OCI-LY7 (cell line): ENCODE data around the gene SMIM8. TPM values are rescaled to one million over a fixed set of nuclear protein-coding genes. Genes with fewer than 3 reads are reported as not detected.

Experiments used
- BruUV-seq: library from RNA; stranded (reverse); fragments of 400-500 nt; replicated peaks from 2 replicates; lab custom pipeline; 2021; lab: Mats Ljungman, UMichigan
- CTCF ChIA-PET: fragments of 300-600 bp; sonication (Branson Sonifier 250); formaldehyde crosslinking; loops from one replicate; lab custom pipeline; 2022; ENCODE audit warnings: antibody characterized with exemption; ENCODE audit not compliant: unreplicated experiment; lab: Charles Lee
- POLR2A ChIA-PET: fragments of 300-600 bp; sonication (Branson Sonifier 250); formaldehyde crosslinking; loops from one replicate; lab custom pipeline; 2022; ENCODE audit warnings: antibody characterized with exemption; lab: Charles Lee
- DNase-seq: peaks from one replicate; pipeline ENCODE4 v3.0.0-alpha.2; 2015; ENCODE audit warnings: low spot score
- H2AFZ ChIP-seq: fragments of 200-600 bp; sonication (generic), shearing (Covaris generic); 2 replicates; pipeline ENCODE4 v1.6.1; 2014; ENCODE audit warnings: mild to moderate bottlenecking, antibody characterized with exemption, low read length, moderate library complexity
- H3K27ac ChIP-seq: fragments of 200-600 bp; sonication (generic); 2 replicates; pipeline ENCODE4 v1.5.1; 2014; ENCODE audit warnings: mixed run types, low read depth, mild to moderate bottlenecking, moderate library complexity, low read length, inconsistent platforms; ENCODE audit not compliant: poor library complexity, severe bottlenecking
- H3K36me3 ChIP-seq: fragments of 200-600 bp; sonication (generic); 2 replicates; pipeline ENCODE4 v1.6.1; 2014; ENCODE audit warnings: mild to moderate bottlenecking, antibody characterized with exemption, low read length, moderate library complexity, mixed read lengths; ENCODE audit not compliant: insufficient read depth
- H3K4me1 ChIP-seq: fragments of 200-600 bp; sonication (generic); 2 replicates; pipeline ENCODE4 v1.5.1; 2014; ENCODE audit warnings: mild to moderate bottlenecking, low read length; ENCODE audit not compliant: insufficient read depth, poor library complexity, severe bottlenecking
- H3K4me2 ChIP-seq: fragments of 200-600 bp; sonication (generic); 2 replicates; pipeline ENCODE4 v1.6.1; 2014; ENCODE audit warnings: mild to moderate bottlenecking, low read length
- H3K4me3 ChIP-seq: fragments of 200-600 bp; sonication (generic); 2 replicates; pipeline ENCODE4 v1.5.1; 2014; ENCODE audit warnings: mild to moderate bottlenecking, low read depth, low read length; ENCODE audit not compliant: poor library complexity, severe bottlenecking
- H3K79me2 ChIP-seq: fragments of 200-600 bp; sonication (generic); 2 replicates; pipeline ENCODE4 v1.6.1; 2016; ENCODE audit warnings: low read depth, mild to moderate bottlenecking, low read length, moderate library complexity, mixed read lengths; ENCODE audit not compliant: insufficient read depth
- H3K9me2 ChIP-seq: fragments of 200-600 bp; sonication (generic); 2 replicates; pipeline ENCODE4 v1.6.1; 2016; ENCODE audit warnings: mild to moderate bottlenecking, low read length, mixed read lengths; ENCODE audit not compliant: insufficient read depth
- H3K9me3 ChIP-seq: fragments of 200-600 bp; sonication (generic); 2 replicates; pipeline ENCODE4 v1.6.1; 2014; ENCODE audit warnings: mild to moderate bottlenecking, mixed run types, low read length, mixed read lengths
- H4K20me1 ChIP-seq: fragments of 200-600 bp; sonication (generic); 2 replicates; pipeline ENCODE4 v1.6.1; 2014; ENCODE audit warnings: mild to moderate bottlenecking, antibody characterized with exemption, low read length, moderate library complexity, mixed read lengths; ENCODE audit not compliant: insufficient read depth
- CTCF ChIP-seq: fragments of 200-600 bp; sonication (generic); conservative IDR thresholded peaks from 2 replicates; pipeline ENCODE4 v1.5.1; 2014; ENCODE audit warnings: mild to moderate bottlenecking, antibody characterized with exemption, low read length, moderate library complexity, mixed read lengths
- EZH2phosphoT487 ChIP-seq: fragments of 200-600 bp; sonication (generic); IDR thresholded peaks from 2 replicates; pipeline ENCODE4 v1.6.1; 2018; ENCODE audit warnings: low read depth, borderline replicate concordance, mild to moderate bottlenecking, mixed run types, antibody characterized with exemption, low read length, moderate library complexity, mixed read lengths
- intact Hi-C: fragments of 100-400 bp; cut with micrococcal nuclease; formaldehyde crosslinking; loops from one replicate; pipeline ENCODE4 v1.10.0; 2022; ENCODE audit not compliant: unreplicated experiment
- total RNA-seq, 2 experiments: library from RNA; depleted of rRNA in 1 of 2; stranded (reverse); fragments of >200 nt in 1 of 2; shearing (Covaris generic) in 1 of 2; gene quantifications; 2 replicates each; pipeline ENCODE4 v1.2.3, GENCODE V29; 2014 to 2022

The SMIM8 gene
- total RNA-seq, 2 experiments from 2014 or later: 6.6 to 12.5 TPM

DNA sequence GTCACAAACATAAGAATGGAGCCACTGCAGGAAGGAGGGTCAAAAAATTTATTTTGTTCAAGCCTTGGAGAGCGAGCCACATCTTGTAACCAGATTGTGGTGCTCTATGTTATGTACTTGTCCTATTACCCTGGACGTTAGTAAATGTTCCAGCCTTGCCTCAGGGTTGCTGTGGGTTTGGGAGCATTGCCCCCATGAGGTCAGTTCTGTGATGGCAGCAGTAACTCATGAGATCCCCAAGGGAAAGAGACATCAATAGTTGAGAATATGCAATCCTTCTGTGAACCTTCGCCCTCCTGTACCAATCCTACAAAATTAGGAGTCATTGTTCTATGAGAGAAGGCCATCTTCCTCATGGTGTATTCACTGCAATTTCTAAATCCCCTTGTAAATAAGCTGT, 68.9 kb downstream of the SMIM8 start:
- no peaks in the 10 kb centered on the region for H4K20me1 ChIP-seq
- H2AFZ ChIP-seq: no peak overlapping the region
- H3K36me3 ChIP-seq: no peaks in the 10 kb centered on the region
- POLR2A ChIA-PET: interaction anchor here (0.6 kb wide), 1 partner anchor 325 kb away, joined by 3 read pairs; no protein-coding TSS in a partner anchor
- no peak overlapping the region for H3K4me3 ChIP-seq
- no peaks in the 10 kb centered on the region for H3K9me2 ChIP-seq
- intact Hi-C loops: loop anchor here (1.0 to 10.0 kb wide), 5 partner anchors 252 to 1481 kb away; no protein-coding TSS in a partner anchor
- no peak overlapping the region for H3K4me2 ChIP-seq
- no peak for TF ChIP-seq EZH2phosphoT487
- TF ChIP-seq CTCF: peak; percentile 81
- peaks cover 11% of the 10 kb centered on the region for H3K4me1 ChIP-seq
- no peaks in the 10 kb centered on the region for H3K9me3 ChIP-seq
- no TSS peak for BruUV-seq
- CTCF ChIA-PET: no interaction called here
- H3K79me2 ChIP-seq: no peaks in the 10 kb centered on the region
- DNase-seq: peak; percentile 66
- H3K27ac ChIP-seq: no peak overlapping the region

Other genes starting within 250 kb of the SMIM8 start
- gene CGA, start 227.5 kb upstream of the SMIM8 start, total RNA-seq (2014; rRNA removed; shearing (Covaris generic)): not detected in 2 replicates
- gene CGA, start 227.5 kb upstream of the SMIM8 start, total RNA-seq (2022): not detected in 2 replicates
- 17.5 and 18.7 TPM in 2 replicates for gene ZNF292, start 167.0 kb upstream of the SMIM8 start, total RNA-seq (2014; rRNA removed; shearing (Covaris generic))
- 44.9 and 53.7 TPM in 2 replicates for gene ZNF292, start 167.0 kb upstream of the SMIM8 start, total RNA-seq (2022)
- not detected in 2 replicates for gene GJB7, start 6.7 kb downstream of the SMIM8 start, total RNA-seq (2014; rRNA removed; shearing (Covaris generic))
- gene GJB7, start 6.7 kb downstream of the SMIM8 start, total RNA-seq (2022): not detected in 2 replicates
- gene C6orf163, start 22.2 kb downstream of the SMIM8 start, total RNA-seq (2014; rRNA removed; shearing (Covaris generic)): 1.4 and 7.2 TPM in 2 replicates
- 2.8 and 3.0 TPM in 2 replicates for gene C6orf163, start 22.2 kb downstream of the SMIM8 start, total RNA-seq (2022)
- 0.19 TPM in 1 of 2 replicates, not detected in the other for gene CFAP206, start 85.4 kb downstream of the SMIM8 start, total RNA-seq (2014; rRNA removed; shearing (Covaris generic))
- gene CFAP206, start 85.4 kb downstream of the SMIM8 start, total RNA-seq (2022): 0.32 TPM in 1 of 2 replicates, not detected in the other
- 17.0 and 17.2 TPM in 2 replicates for gene SLC35A1, start 150.4 kb downstream of the SMIM8 start, total RNA-seq (2014; rRNA removed; shearing (Covaris generic))
- gene SLC35A1, start 150.4 kb downstream of the SMIM8 start, total RNA-seq (2022): 21.2 and 22.4 TPM in 2 replicates